Measurements from ENCODE around the gene SYMPK.

SYMPK gene

GRCh38 chr19:45768655-45768983 lies 94.3 kb downstream of the SYMPK start:
- Histone ChIP-seq H3K9me2 (replicated peaks; ENCODE audit: control insufficient read depth, low read length) (no peaks in the 10 kb centered on the region), H3K27ac (ENCODE audit: low read depth, low read length) (peak overlapping the region; percentile 37), H3K27me3 (ENCODE audit: control insufficient read depth, low read length) (peaks cover 8% of the 10 kb centered on the region), H3K36me3 (ENCODE audit: control insufficient read depth, low read length) (no peaks in the 10 kb centered on the region), H3K4me3 (ENCODE audit: low read length) (peak overlapping the region; percentile 84), H4K20me1 (ENCODE audit: control insufficient read depth, insufficient read depth, low read depth, low read length) (no peaks in the 10 kb centered on the region), H3K9me3 (ENCODE audit: control insufficient read depth, insufficient read depth, low read length) (no peaks in the 10 kb centered on the region), H3K4me2 (ENCODE audit: low read length) (peak overlapping the region; percentile 98), H3F3A (ENCODE audit: control insufficient read depth, insufficient read depth) (peaks cover 5% of the 10 kb centered on the region; the same call in 1 of the 2 replicates), H3K79me2 (ENCODE audit: control insufficient read depth, low read length) (no peaks in the 10 kb centered on the region), H3K4me1 (ENCODE audit: control insufficient read depth, low read length) (peaks cover 35% of the 10 kb centered on the region)
- no peak for TF ChIP-seq CTCF (IDR thresholded peaks at IDR 0.05; ENCODE audit: low read depth, low read length, poor library complexity, severe bottlenecking)
- no peak for TF ChIP-seq EZH2phosphoT487 (IDR thresholded peaks at IDR 0.05; ENCODE audit: borderline replicate concordance, low read length)

- Histone ChIP-seq H3K27me3 (ENCODE audit: control insufficient read depth, low read length) (peaks cover 8% of the 10 kb centered on the region), H3K4me2 (ENCODE audit: low read length) (peak overlapping the region; percentile 98), H4K20me1 (ENCODE audit: control insufficient read depth, insufficient read depth, low read depth, low read length) (no peaks in the 10 kb centered on the region), H3F3A (ENCODE audit: control insufficient read depth, insufficient read depth) (no peaks in the 10 kb centered on the region), H3K36me3 (ENCODE audit: control insufficient read depth, low read length) (no peaks in the 10 kb centered on the region), H3K27ac (ENCODE audit: low read depth, low read length) (no peak overlapping the region), H3K9me3 (ENCODE audit: control insufficient read depth, insufficient read depth, low read length) (no peaks in the 10 kb centered on the region), H3K4me3 (ENCODE audit: low read length) (peak overlapping the region; percentile 84), H3K9me2 (replicated peaks; ENCODE audit: control insufficient read depth, low read length) (no peaks in the 10 kb centered on the region), H3K79me2 (ENCODE audit: control insufficient read depth, low read length) (no peaks in the 10 kb centered on the region), H3K4me1 (ENCODE audit: control insufficient read depth, low read length) (peaks cover 30% of the 10 kb centered on the region)
- TF ChIP-seq CTCF (IDR thresholded peaks at IDR 0.05; ENCODE audit: low read depth, low read length, poor library complexity, severe bottlenecking): no peak
- no peak for TF ChIP-seq EZH2phosphoT487 (IDR thresholded peaks at IDR 0.05; ENCODE audit: borderline replicate concordance, low read length)
Measured at GRCh38 chr19:45767881-45768654, 94.9 kb downstream of the SYMPK start.

- Histone ChIP-seq H3K4me1 (ENCODE audit: control insufficient read depth, low read length) (peaks cover 24% of the 10 kb centered on the region), H3K9me2 (replicated peaks; ENCODE audit: control insufficient read depth, low read length) (no peaks in the 10 kb centered on the region), H3K4me2 (ENCODE audit: low read length) (peak overlapping the region; percentile 98; the same call in 1 of the 2 replicates), H4K20me1 (ENCODE audit: control insufficient read depth, insufficient read depth, low read depth, low read length) (no peaks in the 10 kb centered on the region), H3K4me3 (ENCODE audit: low read length) (no peak overlapping the region), H3K27me3 (ENCODE audit: control insufficient read depth, low read length) (peaks cover 8% of the 10 kb centered on the region), H3K79me2 (ENCODE audit: control insufficient read depth, low read length) (no peaks in the 10 kb centered on the region), H3K36me3 (ENCODE audit: control insufficient read depth, low read length) (no peaks in the 10 kb centered on the region), H3F3A (ENCODE audit: control insufficient read depth, insufficient read depth) (no peaks in the 10 kb centered on the region), H3K27ac (ENCODE audit: low read depth, low read length) (no peak overlapping the region), H3K9me3 (ENCODE audit: control insufficient read depth, insufficient read depth, low read length) (no peaks in the 10 kb centered on the region)
- TF ChIP-seq CTCF (IDR thresholded peaks at IDR 0.05; ENCODE audit: low read depth, low read length, poor library complexity, severe bottlenecking) (no peak), EZH2phosphoT487 (IDR thresholded peaks at IDR 0.05; ENCODE audit: borderline replicate concordance, low read length) (no peak)
Measured at GRCh38 chr19:45767410-45767880, 95.5 kb downstream of the SYMPK start.

Data from DOHH2 (cell line).